GM19351 (cell line): ENCODE data around the gene FOSB.
A peak's percentile ranks its signal among the peaks of the same experiment; 100 is the strongest.
"Not testable (repeated sequence)": the region's sequence is repeated elsewhere in the genome, so short reads cannot be mapped to it uniquely, and the experiment has no call there.

Source experiments
- ATAC-seq: cut with Tn5 transposase; IDR thresholded peaks from one replicate; pipeline ENCODE4 v1.9.1; 2021; ENCODE audit warnings: mild to moderate bottlenecking, moderate library complexity; ENCODE audit not compliant: unreplicated experiment

FOSB gene

DNA sequence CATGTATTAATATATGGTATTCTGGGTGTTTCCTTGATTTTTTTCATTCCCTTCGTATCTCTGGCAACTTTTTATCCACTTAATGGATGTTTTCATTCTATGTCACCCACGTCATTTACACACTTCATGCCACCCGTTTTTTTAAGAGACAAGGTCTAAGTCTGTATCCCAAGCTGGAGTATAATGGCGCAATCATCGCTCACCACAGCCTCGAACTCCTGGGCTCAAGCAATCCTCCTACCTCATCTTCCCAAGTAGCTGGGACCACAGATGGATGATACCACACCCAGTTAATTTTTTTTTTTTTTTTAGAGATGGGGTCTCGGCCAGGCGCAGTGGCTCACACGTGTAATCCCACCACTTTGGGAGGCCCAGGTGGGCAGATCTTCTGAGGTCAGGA is 36.1 kb downstream of the FOSB start:
- ATAC-seq: no peak

GRCh38 chr19:45505151-45505995 is 37.6 kb downstream of the FOSB start:
- ATAC-seq: no peak

DNA sequence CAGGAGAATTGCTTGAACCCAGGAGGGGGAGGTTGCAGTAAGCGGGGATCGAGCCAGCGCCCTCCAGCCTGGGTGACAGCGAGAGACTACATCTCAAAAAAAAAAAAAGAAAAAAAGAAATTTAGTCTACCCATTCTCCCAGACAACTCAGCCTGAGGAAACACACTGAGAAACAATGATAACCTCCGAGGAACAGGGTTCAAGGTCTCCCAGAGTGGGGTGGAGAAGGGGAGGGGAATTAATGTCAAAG is 38.1 kb downstream of the FOSB start:
- no peak for ATAC-seq

GRCh38 chr19:45506246-45506988 is 38.6 kb downstream of the FOSB start:
- ATAC-seq: peak; percentile 66

GRCh38 chr19:45506989-45507871 is 39.4 kb downstream of the FOSB start, which contains the start of gene VASP:
VASP (plus strand) TSS chr19:45507479; CDS start chr19:45507772, 293 bp downstream.
- peak; percentile 41 for ATAC-seq

GRCh38 chr19:45507872-45508416 is 40.1 kb downstream of the FOSB start:
- ATAC-seq: no peak

- no peak for ATAC-seq
Measured at GRCh38 chr19:45508417-45508860, 40.6 kb downstream of the FOSB start.

- ATAC-seq: no peak
Measured at GRCh38 chr19:45508861-45509691, 41.3 kb downstream of the FOSB start.

- no peak for ATAC-seq
Measured at GRCh38 chr19:45509692-45510015, 41.9 kb downstream of the FOSB start.

DNA sequence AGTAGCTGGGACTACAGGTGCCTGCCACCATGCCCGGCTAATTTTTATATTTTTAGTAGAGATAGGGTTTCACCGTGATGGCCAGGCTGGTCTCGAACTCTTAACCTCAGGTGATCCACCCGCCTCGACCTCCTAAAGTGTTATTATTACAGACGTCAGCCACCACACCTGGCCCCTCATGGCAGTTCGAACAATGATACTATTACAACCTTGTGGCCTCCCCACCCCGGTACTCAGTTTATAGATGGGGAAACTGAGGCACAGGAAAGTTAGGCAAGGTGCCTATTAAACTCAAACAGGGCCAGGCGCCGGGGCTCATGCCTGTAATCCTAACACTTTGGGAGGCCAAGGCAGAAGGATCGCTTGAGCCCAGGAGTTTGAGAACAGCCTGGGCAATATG is 42.6 kb downstream of the FOSB start:
- ATAC-seq: not testable (repeated sequence)

DNA sequence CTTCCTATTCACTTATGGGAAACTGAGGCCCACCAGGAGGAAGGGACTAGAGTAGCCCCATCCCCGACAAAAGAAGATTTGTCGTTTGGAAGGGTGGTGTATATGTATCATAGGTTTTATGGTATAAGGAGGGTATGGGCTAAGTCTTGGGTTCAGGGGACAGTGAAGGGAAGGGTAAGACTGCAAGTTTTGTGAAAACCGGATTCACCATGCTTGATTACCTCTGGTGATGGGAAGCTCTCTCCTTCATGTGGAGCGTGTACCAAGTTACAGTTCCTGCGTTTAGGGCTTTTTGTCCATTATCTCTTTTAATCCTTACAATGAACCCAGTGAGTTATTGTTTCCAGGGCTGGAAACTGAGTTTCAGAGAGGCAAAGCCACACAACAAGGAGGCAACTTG is 43.3 kb downstream of the FOSB start:
- no peak for ATAC-seq

DNA sequence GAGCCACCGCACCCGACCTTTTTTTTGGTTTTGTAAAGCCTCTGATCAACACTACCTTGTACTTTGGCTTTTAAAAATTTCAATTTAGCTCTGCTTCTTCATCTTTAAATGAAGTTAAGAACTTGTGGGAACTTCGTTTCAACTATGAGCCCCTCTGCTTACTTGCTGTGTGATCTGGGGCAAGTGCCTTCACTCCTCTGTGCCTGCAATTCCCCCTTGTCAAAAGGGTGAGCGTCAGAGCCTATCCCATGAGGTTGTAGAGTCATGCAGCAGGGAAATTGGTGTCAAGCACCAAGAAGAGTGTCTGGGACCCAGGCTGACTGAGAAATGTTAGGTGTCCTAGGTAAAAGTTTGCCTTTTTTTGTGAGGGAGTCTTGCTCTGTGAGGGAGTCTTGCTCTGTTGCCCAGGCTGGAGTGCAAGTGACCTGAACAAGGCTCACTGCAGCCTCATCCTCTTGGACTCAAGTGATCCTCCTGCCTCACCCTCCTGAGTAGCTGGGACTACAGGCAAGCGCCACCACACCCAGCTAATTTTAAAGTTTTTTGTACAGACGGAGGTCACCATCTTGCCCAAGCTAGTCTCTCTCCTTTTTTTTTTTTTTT is 45.2 kb downstream of the FOSB start:
- no peak for ATAC-seq

GRCh38 chr19:45514376-45515051 is 46.7 kb downstream of the FOSB start:
- ATAC-seq: no peak

DNA sequence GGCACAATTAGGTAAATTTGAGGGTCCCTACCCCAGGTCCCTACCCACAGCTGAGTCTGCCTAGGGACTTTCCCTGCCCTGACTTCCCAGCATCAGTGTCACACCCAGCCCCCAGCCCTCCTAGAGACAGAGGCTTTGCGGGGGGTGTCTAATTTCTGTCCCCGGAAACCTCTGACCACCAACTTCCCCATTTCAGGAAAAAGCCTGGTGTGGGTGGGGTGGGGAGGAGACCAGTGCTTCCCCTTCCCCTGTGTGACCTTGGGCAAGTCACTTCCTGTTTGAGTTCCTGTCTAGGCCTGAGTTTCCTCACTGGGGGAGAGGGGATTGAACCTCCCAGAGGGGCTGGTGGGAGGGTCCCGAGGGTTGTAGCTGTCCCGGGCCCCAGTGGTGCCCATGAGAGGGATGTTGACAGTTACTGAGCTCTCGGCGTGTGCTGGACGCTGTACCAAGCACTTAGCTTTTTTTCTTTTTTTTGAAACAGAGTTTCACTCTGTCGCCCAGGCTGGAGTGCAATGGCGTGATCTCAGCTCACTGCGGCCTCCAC is 47.4 kb downstream of the FOSB start:
- no peak for ATAC-seq

DNA sequence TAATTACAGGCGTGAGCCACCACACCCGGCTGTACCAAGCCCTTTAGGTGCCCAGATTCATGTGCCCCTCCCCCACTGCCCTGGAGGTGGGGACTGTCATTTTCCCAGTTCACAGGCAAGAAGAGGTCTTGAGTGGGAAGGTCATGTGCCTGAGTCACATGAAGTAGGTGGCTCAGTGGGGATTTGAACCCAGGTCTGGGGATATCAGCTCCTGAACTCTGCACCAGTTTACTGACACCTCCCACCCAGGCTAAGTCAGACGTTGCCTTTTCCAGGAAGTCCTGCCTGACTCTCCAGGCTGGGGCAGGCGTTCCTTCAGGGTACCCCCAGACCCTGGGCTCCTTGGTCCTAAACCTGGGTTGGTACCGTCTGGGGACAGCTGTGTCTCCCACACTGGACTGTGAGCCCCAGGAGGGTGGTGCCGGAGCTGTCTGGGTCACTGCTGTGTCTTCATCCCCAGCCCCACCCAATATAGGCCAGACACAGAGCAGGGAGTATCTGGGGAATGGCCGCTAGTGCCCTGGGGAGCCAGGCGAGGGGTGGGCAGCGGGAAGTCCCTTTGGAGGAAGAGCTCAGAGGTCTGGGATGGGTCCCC is 48.1 kb downstream of the FOSB start:
- ATAC-seq: no peak

DNA sequence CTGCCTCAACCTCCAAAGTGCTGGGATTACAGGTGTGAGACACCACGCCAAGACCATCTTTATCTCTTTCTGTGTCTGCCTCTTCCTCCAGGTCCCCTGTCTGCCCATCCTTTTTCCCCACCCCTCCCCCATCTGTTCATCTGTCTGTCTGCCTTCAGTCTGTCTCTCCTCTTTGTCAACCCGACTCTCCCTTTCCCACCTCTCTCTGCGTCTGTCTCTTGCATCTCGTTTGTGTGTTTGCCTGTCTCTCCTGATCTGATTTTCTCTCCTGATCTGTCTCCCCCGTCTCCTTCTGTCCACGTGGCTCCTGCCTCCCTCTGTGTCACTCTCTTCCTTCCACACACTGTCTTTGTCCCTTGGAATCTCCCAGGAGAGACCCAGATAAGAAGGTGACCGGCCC is 49.4 kb downstream of the FOSB start:
- no peak for ATAC-seq

DNA sequence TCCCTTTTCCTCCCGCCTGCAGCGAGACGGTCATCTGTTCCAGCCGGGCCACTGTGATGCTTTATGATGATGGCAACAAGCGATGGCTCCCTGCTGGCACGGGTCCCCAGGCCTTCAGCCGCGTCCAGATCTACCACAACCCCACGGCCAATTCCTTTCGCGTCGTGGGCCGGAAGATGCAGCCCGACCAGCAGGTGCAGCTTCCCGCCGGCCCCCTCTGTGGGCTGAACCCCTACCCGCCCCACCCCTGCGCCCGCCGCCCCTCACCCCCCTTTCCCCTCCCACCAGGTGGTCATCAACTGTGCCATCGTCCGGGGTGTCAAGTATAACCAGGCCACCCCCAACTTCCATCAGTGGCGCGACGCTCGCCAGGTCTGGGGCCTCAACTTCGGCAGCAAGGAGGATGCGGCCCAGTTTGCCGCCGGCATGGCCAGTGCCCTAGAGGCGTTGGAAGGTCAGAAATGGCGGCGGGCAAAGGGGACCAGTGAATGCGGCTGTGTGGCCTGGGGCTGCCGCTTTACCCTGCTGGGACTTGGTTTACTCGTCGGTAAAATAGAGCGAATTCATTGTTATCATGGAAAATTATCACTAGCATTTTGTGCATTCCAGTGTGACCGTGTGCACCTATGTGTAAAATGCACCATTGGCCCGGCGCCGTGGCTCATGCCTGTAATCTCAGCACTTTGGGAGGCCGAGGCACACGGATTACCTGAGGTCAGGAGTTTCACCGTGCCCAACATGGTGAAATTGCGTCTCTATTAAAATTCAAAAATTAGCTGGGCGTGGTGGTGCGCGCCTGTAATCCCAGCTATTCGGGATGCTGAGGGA is 50.1 kb downstream of the FOSB start:
- no peak for ATAC-seq

- no peak for ATAC-seq
Measured at GRCh38 chr19:45518469-45518826, 50.7 kb downstream of the FOSB start.
